Activated CD4-positive, alpha-beta T cell treated with anti-CD3 and anti-CD28 coated beads for 48 hours (primary cell): ENCODE measurements around the gene RIN3.

Experiments used
- DNase-seq: peaks from one replicate; pipeline ENCODE4 v3.0.0-alpha.2; 2020

Gene RIN3

GRCh38 chr14:92695562-92695961, 182.0 kb downstream of the RIN3 start:
- no peak for DNase-seq

GRCh38 chr14:92696366-92696765, 182.8 kb downstream of the RIN3 start:
- no peak for DNase-seq

- no peak for DNase-seq
Measured at GRCh38 chr14:92698393-92698792, 184.8 kb downstream of the RIN3 start.

- DNase-seq: no peak
Measured at GRCh38 chr14:92701826-92702225, 188.2 kb downstream of the RIN3 start.

- DNase-seq: no peak
Measured at GRCh38 chr14:92702441-92702918, 188.9 kb downstream of the RIN3 start.

GRCh38 chr14:92703516-92703915, 189.9 kb downstream of the RIN3 start:
- DNase-seq: no peak

- no peak for DNase-seq
Measured at GRCh38 chr14:92704036-92704804, 190.6 kb downstream of the RIN3 start.

- DNase-seq: no peak
Measured at GRCh38 chr14:92704821-92705220, 191.2 kb downstream of the RIN3 start.

- no peak for DNase-seq
Measured at GRCh38 chr14:92706386-92706785, 192.8 kb downstream of the RIN3 start.

- DNase-seq: no peak
Measured at GRCh38 chr14:92709340-92710000, 195.9 kb downstream of the RIN3 start.

GRCh38 chr14:92710001-92710341, 196.4 kb downstream of the RIN3 start:
- no peak for DNase-seq

GRCh38 chr14:92711976-92712653, 198.5 kb downstream of the RIN3 start:
- DNase-seq: no peak

GRCh38 chr14:92712654-92713051, 199.1 kb downstream of the RIN3 start:
- no peak for DNase-seq

GRCh38 chr14:92714739-92715307, 201.2 kb downstream of the RIN3 start:
- peak; percentile 92 for DNase-seq

GRCh38 chr14:92716131-92716530, 202.6 kb downstream of the RIN3 start:
- DNase-seq: no peak

GRCh38 chr14:92717571-92718042, 204.0 kb downstream of the RIN3 start:
- peak; percentile 28 for DNase-seq

GRCh38 chr14:92718664-92719063, 205.1 kb downstream of the RIN3 start:
- no peak for DNase-seq

- DNase-seq: no peak
Measured at GRCh38 chr14:92719421-92719820, 205.8 kb downstream of the RIN3 start.

- DNase-seq: no peak
Measured at GRCh38 chr14:92719890-92720323, 206.3 kb downstream of the RIN3 start.

- no peak for DNase-seq
Measured at GRCh38 chr14:92724516-92725340, 211.1 kb downstream of the RIN3 start.

GRCh38 chr14:92726135-92726932, 212.8 kb downstream of the RIN3 start:
- DNase-seq: peak; percentile 32

- DNase-seq: no peak
Measured at GRCh38 chr14:92726933-92727262, 213.3 kb downstream of the RIN3 start.
